HG03575 (cell line): ENCODE results near the gene CYP17A1.

Experiments
- ATAC-seq: cut with Tn5 transposase; IDR thresholded peaks from one replicate; pipeline ENCODE4 v1.9.1; 2021; ENCODE audit not compliant: unreplicated experiment, insufficient number of reproducible peaks, low FRiP score; ENCODE audit errors: extremely low read depth

The CYP17A1 gene

GRCh38 chr10:102781921-102782557, 55.2 kb downstream of the CYP17A1 start:
- ATAC-seq: no peak

DNA sequence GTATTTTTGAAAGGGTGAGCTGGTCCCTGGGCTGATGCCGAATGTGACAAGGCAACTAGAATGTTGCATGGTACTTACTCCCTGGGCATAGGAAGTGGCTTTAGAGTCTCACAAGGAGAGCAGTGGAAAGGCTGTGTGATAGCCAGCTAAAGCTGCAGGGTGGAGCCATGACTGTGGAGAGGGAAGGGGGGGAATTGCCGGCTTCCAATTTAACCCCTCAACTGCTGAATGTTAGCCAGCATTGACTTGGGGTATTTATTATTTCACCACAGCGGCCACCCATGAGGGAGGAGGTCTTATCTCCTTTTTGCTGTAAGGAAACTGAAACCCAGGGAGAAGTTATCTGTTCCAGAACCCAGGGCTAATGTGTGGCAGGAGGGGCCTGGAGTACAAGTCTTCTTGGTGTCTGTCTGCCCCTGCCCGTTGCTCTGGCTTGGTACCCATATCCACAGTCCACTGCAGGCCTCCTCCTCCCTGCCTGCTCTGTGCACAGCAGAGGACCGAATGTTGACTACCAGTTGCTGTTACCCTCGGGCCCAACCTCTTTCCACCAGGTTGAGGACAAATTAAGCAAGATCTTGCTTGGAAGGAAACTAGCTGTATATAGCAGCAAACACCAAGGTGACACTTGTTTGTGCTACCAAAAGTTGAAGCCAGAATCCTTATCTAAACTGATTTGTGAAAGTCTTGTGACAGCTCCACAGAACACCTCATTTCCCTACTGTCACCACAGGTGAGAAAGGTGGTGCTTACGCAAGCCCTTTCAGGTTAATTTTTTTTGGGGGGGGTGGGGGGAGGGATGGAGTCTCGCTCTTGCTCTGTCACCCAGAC, 55.9 kb downstream of the CYP17A1 start:
- ATAC-seq: no peak
